ENCODE data around the gene THBD. TPM values are rescaled to one million over a fixed set of nuclear protein-coding genes. Genes with fewer than 3 reads are reported as not detected.

The THBD gene
- total and polyA plus RNA-seq, 9 of the 15 experiments (the other 6 are each of a cell fraction or from before 2014, with no cell fraction given), result 0.07 to 0.49 (median 0.33) TPM

- peak; percentile 59; the same call in 2 of the 3 replicates for ATAC-seq
These were observed 8.8 kb upstream of the THBD start for GRCh38 chr20:23058240-23058639.

More at GRCh38 chr20:23058240-23058639, 8.8 kb upstream of the THBD start:
- Histone ChIP-seq H4K20me1 (replicated peaks; ENCODE audit: control insufficient read depth, insufficient read depth, low read length) (no peaks in the 10 kb centered on the region), H3K36me3 (ENCODE audit: control insufficient read depth, insufficient read depth, low read length) (no peaks in the 10 kb centered on the region), H3K9me1 (ENCODE audit: control insufficient read depth, insufficient read depth, low read length) (no peaks in the 10 kb centered on the region), H2AFZ (ENCODE audit: low read depth, low read length) (no peak overlapping the region), H3K27me3 (ENCODE audit: control insufficient read depth in 2 of 2, insufficient read depth in 2 of 2, low read length in 2 of 2) (no peaks in the 10 kb centered on the region), H3K27ac (ENCODE audit: extremely low read depth, low read depth, low read length) (no peak overlapping the region), H3K9me3 (replicated peaks; ENCODE audit: control insufficient read depth, insufficient read depth, low read depth, low read length) (no peaks in the 10 kb centered on the region), H3K79me2 (ENCODE audit: control insufficient read depth, insufficient read depth, low read length) (no peaks in the 10 kb centered on the region), H3K4me1 (replicated peaks in 1 of 2; ENCODE audit: control insufficient read depth in 2 of 2, insufficient read depth in 2 of 2, low read length in 2 of 2) (peaks cover 2 to 24% of the 10 kb centered on the region in 2 experiments; a peak in 4 of 5 replicates), H3K9ac (ENCODE audit: insufficient read depth in 1 of 2, low read depth in 2 of 2, low read length in 2 of 2) (no peak overlapping the region), H3K4me2 (ENCODE audit: insufficient read depth, low read length) (no peak overlapping the region), H3K4me3 (no peak overlapping the region)
- intact Hi-C loops (cut with micrococcal nuclease), result loop anchor here (10.0 kb wide), 1 partner anchor 287 kb away; no protein-coding TSS in a partner anchor
- WGBS (ENCODE audit: insufficient coverage, low coverage, missing lambda C conversion rate), result 0% methylated on average over 1 of the region's 1 CpG
- no peak for DNase-seq (ENCODE audit: extremely low read depth in 1 of 4, low spot score in 3 of 4)
- BruUV-seq (replicated peaks), result no TSS peak
- peak; percentile 15 for FAIRE-seq
- in situ Hi-C loops (cut with MboI), result loop anchor here (10.0 kb wide), 1 partner anchor 287 kb away; no protein-coding TSS in a partner anchor
- TF ChIP-seq SMAD3 (CRISPR knock-in tag; conservative IDR thresholded peaks at IDR 0.05), result no peak
- peak in 1 of 2 experiments; percentile 46; a peak in 2 of 4 replicates for TF ChIP-seq RAD21 (CRISPR knock-in tag; conservative IDR thresholded peaks at IDR 0.05 in 1 of 2, IDR thresholded peaks at IDR 0.05 in 1 of 2)
- TF ChIP-seq REST (IDR thresholded peaks at IDR 0.05; ENCODE audit: borderline replicate concordance), result no peak
- TF ChIP-seq REST (CRISPR knock-in tag; IDR thresholded peaks at IDR 0.05; ENCODE audit: low read depth), result no peak
- peak; percentile 33 to 41 (median 39); a peak in 4 of 6 replicates for TF ChIP-seq CTCF (IDR thresholded peaks at IDR 0.05 in 2 of 3, conservative IDR thresholded peaks at IDR 0.05 in 1 of 3; ENCODE audit: insufficient read depth in 2 of 3, low read depth in 1 of 3, low read length in 3 of 3)
- POLR2A ChIA-PET, result no interaction called here
- CTCF ChIA-PET (ENCODE audit: low intra/inter-chr PET ratio), result no interaction called here
